GM12878 (cell line): Measurements from ENCODE around the gene PHC3. TPM values are rescaled to one million over a fixed set of nuclear protein-coding genes. Genes with fewer than 3 reads are reported as not detected.

ENCODE experiments used
- CBX3 ChIP-seq: fragments of 200-600 bp; sonication (generic); IDR thresholded peaks from 2 replicates; pipeline ENCODE4 v1.6.1; 2016; ENCODE audit warnings: low read depth, borderline replicate concordance
- CEBPB ChIP-seq, 2 experiments: fragments of 150-350 bp in 1 of 2; IDR thresholded peaks; 2 replicates each; pipeline ENCODE4 v1.6.1; 2012 to 2014; ENCODE audit warnings: low read depth in 2 of 2, low read length in 2 of 2, borderline replicate concordance in 1 of 2, inconsistent platforms in 1 of 2
- FOXM1 ChIP-seq: IDR thresholded peaks from 2 replicates; pipeline ENCODE4 v1.6.1; 2012; ENCODE audit warnings: low read depth, mild to moderate bottlenecking, inconsistent platforms, low read length, moderate library complexity
- HDGF ChIP-seq: fragments of 450-650 bp; IDR thresholded peaks from 2 replicates; pipeline ENCODE4 v1.6.1; 2016; ENCODE audit warnings: antibody characterized with exemption
- MEF2A ChIP-seq: IDR thresholded peaks from 2 replicates; pipeline ENCODE4 v1.6.1; 2011; ENCODE audit warnings: low read depth, mild to moderate bottlenecking, low read length, moderate library complexity; ENCODE audit not compliant: insufficient read depth
- MEF2B ChIP-seq: fragments of 450-650 bp; IDR thresholded peaks from 2 replicates; pipeline ENCODE4 v1.6.1; 2018; ENCODE audit warnings: mild to moderate bottlenecking, moderate library complexity; ENCODE audit not compliant: partially characterized antibody, poor library complexity, severe bottlenecking
- MTA3 ChIP-seq: IDR thresholded peaks from 2 replicates; pipeline ENCODE4 v1.6.1; 2012; ENCODE audit warnings: low read length, inconsistent platforms, borderline replicate concordance
- PAX8 ChIP-seq: fragments of 450-650 bp; IDR thresholded peaks from 2 replicates; pipeline ENCODE4 v1.6.1; 2017; ENCODE audit warnings: mild to moderate bottlenecking, moderate library complexity
- POLR2A ChIP-seq: IDR thresholded peaks from 2 replicates; pipeline ENCODE4 v1.6.1; 2011; ENCODE audit warnings: low read depth, mild to moderate bottlenecking, low read length
- POLR2AphosphoS5 ChIP-seq: IDR thresholded peaks from 2 replicates; pipeline ENCODE4 v1.6.1; 2011; ENCODE audit warnings: mild to moderate bottlenecking, low read length, inconsistent platforms
- POU2F2 ChIP-seq: IDR thresholded peaks from 3 replicates; pipeline ENCODE4 v1.6.1; 2011; ENCODE audit warnings: low read depth, mild to moderate bottlenecking, low read length, borderline replicate concordance
- RBBP5 ChIP-seq: fragments of 200-600 bp; sonication (generic); conservative IDR thresholded peaks from 2 replicates; pipeline ENCODE4 v1.6.1; 2016
- REST ChIP-seq: IDR thresholded peaks from 2 replicates; pipeline ENCODE4 v1.6.1; 2012; ENCODE audit warnings: mild to moderate bottlenecking, low read depth, low read length
- RUNX3 ChIP-seq: IDR thresholded peaks from 2 replicates; pipeline ENCODE4 v1.6.1; 2012; ENCODE audit warnings: low read length, inconsistent platforms
- SP1 ChIP-seq: IDR thresholded peaks from one replicate; pipeline ENCODE4 v1.6.1; 2011; ENCODE audit warnings: low read depth, low read length
- SPI1 ChIP-seq: IDR thresholded peaks from 2 replicates; pipeline ENCODE4 v1.6.1; 2011; ENCODE audit warnings: low read depth, mild to moderate bottlenecking, low read length, moderate library complexity, borderline replicate concordance; ENCODE audit not compliant: insufficient read depth
- SRF ChIP-seq, 2 experiments: IDR thresholded peaks; 2 replicates each; pipeline ENCODE4 v1.6.1; 2011; ENCODE audit warnings: low read depth in 2 of 2, low read length in 2 of 2, mild to moderate bottlenecking in 1 of 2, moderate library complexity in 1 of 2
- SUZ12 ChIP-seq: fragments of 200-600 bp; sonication (generic); IDR thresholded peaks from one replicate; pipeline ENCODE4 v1.6.1; 2018; ENCODE audit warnings: antibody characterized with exemption, mild to moderate bottlenecking; ENCODE audit not compliant: unreplicated experiment
- ZNF207 ChIP-seq: fragments of 450-650 bp; IDR thresholded peaks from 2 replicates; pipeline ENCODE4 v1.6.1; 2014; ENCODE audit warnings: antibody characterized with exemption, mild to moderate bottlenecking, borderline replicate concordance
- polyA plus RNA-seq, 11 experiments: library from polyadenylated mRNA; depleted of rRNA in 4 of 11; unstranded in 6 of 11; stranded (reverse) in 5 of 11; fragments of >200 nt; fragmentation: Nextera tagmentation in 4 of 11; fragmentation: Illumina TruSeq in 1 of 11; extraction: Ambion mirVana in 4 of 11; extraction: Trizol in 1 of 11; gene quantifications; 1 replicate in 1 of 11; 2 replicates in 10 of 11; pipeline versions ENCODE4 v1.2.1 to v1.2.3, GENCODE V29; 2011 to 2016; ENCODE audit warnings: inconsistent platforms in 2 of 11, missing spikeins in 2 of 11, low read depth in 1 of 11
- total RNA-seq, 4 experiments: library from RNA; depleted of rRNA in 3 of 4; stranded (reverse); fragments of >200 nt in 3 of 4; fragmentation: Illumina TruSeq in 1 of 4; extraction: Trizol in 1 of 4; gene quantifications; 2 replicates each; pipeline versions ENCODE4 v1.2.1 to v1.2.3, GENCODE V29; 2013 to 2021

The PHC3 gene
- total and polyA plus RNA-seq, 10 of the 15 experiments (the other 5 are each of a cell fraction or from before 2014, with no cell fraction given): 3.3 to 62.3 (median 22.1) TPM

GRCh38 chr3:170055209-170055608 is 126.3 kb downstream of the PHC3 start (continued):
- TF ChIP-seq MEF2B (no peak), ZNF207 (no peak), MEF2A (peak; percentile 59; the same call in 1 of the 2 replicates), CEBPB (IDR thresholded peaks at IDR 0.05; ENCODE audit: borderline replicate concordance in 1 of 2, low read depth in 2 of 2, low read length in 2 of 2) (0 out of 4 replicates have a peak, but pooled peaks of 1 of the 2 experiments have one; percentile 62), CBX3 (no peak), POLR2AphosphoS5 (peak; percentile 60), MTA3 (peak; percentile 70; the same call in 1 of the 2 replicates), POLR2A (peak; percentile 24; the same call in 1 of the 2 replicates), SUZ12 (no peak), HDGF (no peak), SPI1 (peak; percentile 15; the same call in 1 of the 2 replicates), FOXM1 (peak; percentile 87; the same call in 1 of the 2 replicates), SRF (IDR thresholded peaks at IDR 0.05; ENCODE audit: low read depth in 2 of 2, low read length in 2 of 2) (peak in 1 of 2 experiments; percentile 54; a peak in 1 of 4 replicates), SP1 (no peak), RBBP5 (no peak), REST (no peak), POU2F2 (0 out of 3 replicates have a peak, but pooled peaks have one; percentile 53), RUNX3 (peak; percentile 96), PAX8 (no peak)
